ENCODE results near the gene SRGAP1. TPM values are rescaled to one million over a fixed set of nuclear protein-coding genes. Genes with fewer than 3 reads are reported as not detected.

The SRGAP1 gene
- total RNA-seq, 1 experiment from 2014 or later: 26.8 TPM

DNA sequence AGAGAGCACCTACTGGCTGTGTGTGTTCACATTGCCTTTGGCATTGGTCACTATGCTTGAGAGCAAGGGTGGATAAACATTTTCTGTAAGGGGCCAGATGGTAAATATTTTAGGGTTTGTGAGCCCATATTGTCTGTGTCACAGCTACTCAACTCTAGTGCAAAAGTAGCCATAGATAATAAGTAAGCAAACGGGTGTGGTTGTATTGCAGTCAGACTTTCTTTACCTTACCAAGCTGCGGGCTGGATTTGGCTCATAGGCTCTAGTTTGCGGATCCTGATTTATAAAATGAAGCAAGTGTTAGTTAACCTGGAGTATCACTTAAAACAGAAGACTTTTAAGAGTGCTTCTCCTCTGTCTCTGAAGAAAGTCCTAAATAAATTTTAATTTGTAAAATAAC, 208.6 kb downstream of the SRGAP1 start:
- no peak for ATAC-seq
- CTCF ChIA-PET: no interaction called here

DNA sequence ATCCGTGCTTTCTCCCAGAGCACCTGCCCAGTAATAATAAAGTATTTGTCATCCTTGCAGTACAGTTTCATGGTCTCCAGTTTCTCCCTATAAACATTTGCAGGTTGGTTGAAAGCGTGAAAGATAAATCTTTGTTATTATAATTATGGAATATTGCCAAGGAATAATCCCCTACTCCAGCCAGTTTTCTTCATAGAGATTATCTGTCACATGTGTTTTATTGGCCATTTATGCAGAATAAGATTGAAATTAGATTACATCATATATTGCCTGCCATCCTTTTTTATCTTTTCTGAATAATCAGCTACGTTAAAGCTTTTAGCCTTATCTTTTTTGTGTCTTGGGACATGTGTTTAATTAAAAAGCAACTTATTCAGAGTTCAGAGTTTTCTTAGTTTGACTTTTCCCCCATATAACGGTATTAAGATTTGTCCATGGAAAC, 209.6 kb downstream of the SRGAP1 start:
- intact Hi-C loops (cut with micrococcal nuclease; ENCODE audit: unreplicated experiment) (no loop called here), in situ Hi-C loops (cut with HindIII; ENCODE audit: low pct_unique_long_range_greater_than_20kb, low sequenced_read_pairs) (no loop called here)
- Histone ChIP-seq H3K4me1 (ENCODE audit: control insufficient read depth, insufficient read depth, low read length) (no peaks in the 10 kb centered on the region), H3K4me3 (ENCODE audit: low read depth in 2 of 2, low read length in 2 of 2) (no peak overlapping the region), H3K27me3 (ENCODE audit: control insufficient read depth, insufficient read depth, low read length) (no peaks in the 10 kb centered on the region), H3K27ac (ENCODE audit: low read length) (no peak overlapping the region), H3K9me3 (ENCODE audit: control insufficient read depth, insufficient read depth, low read depth, low read length) (no peaks in the 10 kb centered on the region), H3K36me3 (ENCODE audit: control insufficient read depth, insufficient read depth, low read length) (no peaks in the 10 kb centered on the region; the same call in 1 of the 2 replicates)
- ChIA-PET POLR2A (no interaction called here), CTCF (no interaction called here)
- no TSS peak for BruUV-seq (replicated peaks)
- DNase-seq (ENCODE audit: low read depth, low spot score): no peak
- TF ChIP-seq, protein P1, sequence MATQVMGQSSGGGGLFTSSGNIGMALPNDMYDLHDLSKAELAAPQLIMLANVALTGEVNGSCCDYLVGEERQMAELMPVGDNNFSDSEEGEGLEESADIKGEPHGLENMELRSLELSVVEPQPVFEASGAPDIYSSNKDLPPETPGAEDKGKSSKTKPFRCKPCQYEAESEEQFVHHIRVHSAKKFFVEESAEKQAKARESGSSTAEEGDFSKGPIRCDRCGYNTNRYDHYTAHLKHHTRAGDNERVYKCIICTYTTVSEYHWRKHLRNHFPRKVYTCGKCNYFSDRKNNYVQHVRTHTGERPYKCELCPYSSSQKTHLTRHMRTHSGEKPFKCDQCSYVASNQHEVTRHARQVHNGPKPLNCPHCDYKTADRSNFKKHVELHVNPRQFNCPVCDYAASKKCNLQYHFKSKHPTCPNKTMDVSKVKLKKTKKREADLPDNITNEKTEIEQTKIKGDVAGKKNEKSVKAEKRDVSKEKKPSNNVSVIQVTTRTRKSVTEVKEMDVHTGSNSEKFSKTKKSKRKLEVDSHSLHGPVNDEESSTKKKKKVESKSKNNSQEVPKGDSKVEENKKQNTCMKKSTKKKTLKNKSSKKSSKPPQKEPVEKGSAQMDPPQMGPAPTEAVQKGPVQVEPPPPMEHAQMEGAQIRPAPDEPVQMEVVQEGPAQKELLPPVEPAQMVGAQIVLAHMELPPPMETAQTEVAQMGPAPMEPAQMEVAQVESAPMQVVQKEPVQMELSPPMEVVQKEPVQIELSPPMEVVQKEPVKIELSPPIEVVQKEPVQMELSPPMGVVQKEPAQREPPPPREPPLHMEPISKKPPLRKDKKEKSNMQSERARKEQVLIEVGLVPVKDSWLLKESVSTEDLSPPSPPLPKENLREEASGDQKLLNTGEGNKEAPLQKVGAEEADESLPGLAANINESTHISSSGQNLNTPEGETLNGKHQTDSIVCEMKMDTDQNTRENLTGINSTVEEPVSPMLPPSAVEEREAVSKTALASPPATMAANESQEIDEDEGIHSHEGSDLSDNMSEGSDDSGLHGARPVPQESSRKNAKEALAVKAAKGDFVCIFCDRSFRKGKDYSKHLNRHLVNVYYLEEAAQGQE (IDR thresholded peaks at IDR 0.05; ENCODE audit: insufficient read depth in 1 of 2, low read depth in 2 of 2, low read length in 1 of 2): no peak
- TF ChIP-seq SIN3A (IDR thresholded peaks at IDR 0.05; ENCODE audit: borderline replicate concordance, insufficient read depth, low read depth, low read length): no peak
- TF ChIP-seq POLR2AphosphoS5 (IDR thresholded peaks at IDR 0.05; ENCODE audit: low read depth, low read length): no peak
- TF ChIP-seq, protein P2, sequence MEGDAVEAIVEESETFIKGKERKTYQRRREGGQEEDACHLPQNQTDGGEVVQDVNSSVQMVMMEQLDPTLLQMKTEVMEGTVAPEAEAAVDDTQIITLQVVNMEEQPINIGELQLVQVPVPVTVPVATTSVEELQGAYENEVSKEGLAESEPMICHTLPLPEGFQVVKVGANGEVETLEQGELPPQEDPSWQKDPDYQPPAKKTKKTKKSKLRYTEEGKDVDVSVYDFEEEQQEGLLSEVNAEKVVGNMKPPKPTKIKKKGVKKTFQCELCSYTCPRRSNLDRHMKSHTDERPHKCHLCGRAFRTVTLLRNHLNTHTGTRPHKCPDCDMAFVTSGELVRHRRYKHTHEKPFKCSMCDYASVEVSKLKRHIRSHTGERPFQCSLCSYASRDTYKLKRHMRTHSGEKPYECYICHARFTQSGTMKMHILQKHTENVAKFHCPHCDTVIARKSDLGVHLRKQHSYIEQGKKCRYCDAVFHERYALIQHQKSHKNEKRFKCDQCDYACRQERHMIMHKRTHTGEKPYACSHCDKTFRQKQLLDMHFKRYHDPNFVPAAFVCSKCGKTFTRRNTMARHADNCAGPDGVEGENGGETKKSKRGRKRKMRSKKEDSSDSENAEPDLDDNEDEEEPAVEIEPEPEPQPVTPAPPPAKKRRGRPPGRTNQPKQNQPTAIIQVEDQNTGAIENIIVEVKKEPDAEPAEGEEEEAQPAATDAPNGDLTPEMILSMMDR (IDR thresholded peaks at IDR 0.05): no peak
- TF ChIP-seq TCF7L2 (IDR thresholded peaks at IDR 0.05; ENCODE audit: low read depth, low read length): no peak
- no peak for ATAC-seq

More for the DNA sequence above, 208.6 kb downstream of the SRGAP1 start:
- TF ChIP-seq TCF7L2 (IDR thresholded peaks at IDR 0.05; ENCODE audit: low read depth, low read length): no peak
- TF ChIP-seq, protein P2 (IDR thresholded peaks at IDR 0.05): no peak
- no peak for TF ChIP-seq POLR2AphosphoS5 (IDR thresholded peaks at IDR 0.05; ENCODE audit: low read depth, low read length)
- TF ChIP-seq SIN3A (IDR thresholded peaks at IDR 0.05; ENCODE audit: borderline replicate concordance, insufficient read depth, low read depth, low read length): no peak
- TF ChIP-seq, protein P1 (IDR thresholded peaks at IDR 0.05; ENCODE audit: insufficient read depth in 1 of 2, low read depth in 2 of 2, low read length in 1 of 2): no peak
- DNase-seq (ENCODE audit: low read depth, low spot score): no peak
- Histone ChIP-seq H3K9me3 (ENCODE audit: control insufficient read depth, insufficient read depth, low read depth, low read length) (no peaks in the 10 kb centered on the region), H3K27ac (ENCODE audit: low read length) (no peak overlapping the region), H3K36me3 (ENCODE audit: control insufficient read depth, insufficient read depth, low read length) (no peaks in the 10 kb centered on the region; the same call in 1 of the 2 replicates), H3K4me3 (ENCODE audit: low read depth in 2 of 2, low read length in 2 of 2) (no peak overlapping the region), H3K4me1 (ENCODE audit: control insufficient read depth, insufficient read depth, low read length) (no peaks in the 10 kb centered on the region), H3K27me3 (ENCODE audit: control insufficient read depth, insufficient read depth, low read length) (no peaks in the 10 kb centered on the region)
- in situ Hi-C loops (cut with HindIII; ENCODE audit: low pct_unique_long_range_greater_than_20kb, low sequenced_read_pairs) (no loop called here), intact Hi-C loops (cut with micrococcal nuclease; ENCODE audit: unreplicated experiment) (no loop called here)
- POLR2A ChIA-PET: no interaction called here
- BruUV-seq (replicated peaks): no TSS peak
